ENCODE results near the gene ALG13.

Gene ALG13

GRCh38 chrX:111645607-111646006 is 35.4 kb upstream of the ALG13 start:
- Histone ChIP-seq H3K4me3 (ENCODE audit: low read length) (no peak overlapping the region), H3K36me3 (replicated peaks; ENCODE audit: low read depth, low read length) (no peaks in the 10 kb centered on the region), H3K9me3 (ENCODE audit: insufficient read depth, low read length) (no peaks in the 10 kb centered on the region), H3K9ac (ENCODE audit: low read length) (no peak overlapping the region), H4K20me1 (ENCODE audit: insufficient read depth, low read length) (no peaks in the 10 kb centered on the region), H3K79me2 (ENCODE audit: low read length) (no peaks in the 10 kb centered on the region), H2AFZ (ENCODE audit: low read depth, low read length) (no peak overlapping the region), H3K4me2 (ENCODE audit: low read length) (no peak overlapping the region), H3K27ac (ENCODE audit: low read length) (no peak overlapping the region), H3K27me3 (ENCODE audit: low read depth, low read length) (no peaks in the 10 kb centered on the region), H3K4me1 (ENCODE audit: low read length) (no peaks in the 10 kb centered on the region)
- no peak for TF ChIP-seq EZH2phosphoT487 (IDR thresholded peaks at IDR 0.05; ENCODE audit: low read depth)
- no peak for TF ChIP-seq CTCF (IDR thresholded peaks at IDR 0.05; ENCODE audit: low read depth, low read length)

DNA sequence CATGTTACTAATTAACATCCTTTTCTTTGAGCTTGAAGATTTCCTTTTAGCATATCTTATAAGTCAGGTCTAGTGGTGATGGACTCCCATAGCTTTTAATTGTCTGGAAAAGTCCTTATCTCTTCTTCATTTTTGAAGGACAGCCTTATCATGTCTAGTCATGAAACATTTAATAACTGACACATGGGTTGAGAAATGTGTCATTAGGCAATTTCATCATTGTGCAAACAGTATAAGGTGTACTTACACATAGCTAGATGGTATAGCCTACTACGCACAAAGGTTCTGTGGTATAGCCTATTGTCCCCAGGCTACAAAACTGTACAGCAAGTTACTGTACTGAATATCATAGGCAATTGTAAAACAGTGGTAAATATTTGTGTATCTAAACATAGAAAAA is 34.5 kb upstream of the ALG13 start:
- Histone ChIP-seq H3K9ac (ENCODE audit: low read length) (no peak overlapping the region), H2AFZ (ENCODE audit: low read depth, low read length) (no peak overlapping the region), H3K79me2 (ENCODE audit: low read length) (no peaks in the 10 kb centered on the region), H3K27me3 (ENCODE audit: low read depth, low read length) (no peaks in the 10 kb centered on the region), H3K4me3 (ENCODE audit: low read length) (no peak overlapping the region), H3K4me2 (ENCODE audit: low read length) (no peak overlapping the region), H3K27ac (ENCODE audit: low read length) (no peak overlapping the region), H3K36me3 (replicated peaks; ENCODE audit: low read depth, low read length) (no peaks in the 10 kb centered on the region), H3K9me3 (ENCODE audit: insufficient read depth, low read length) (no peaks in the 10 kb centered on the region), H4K20me1 (ENCODE audit: insufficient read depth, low read length) (no peaks in the 10 kb centered on the region), H3K4me1 (ENCODE audit: low read length) (no peaks in the 10 kb centered on the region)
- no peak for TF ChIP-seq EZH2phosphoT487 (IDR thresholded peaks at IDR 0.05; ENCODE audit: low read depth)
- no peak for TF ChIP-seq CTCF (IDR thresholded peaks at IDR 0.05; ENCODE audit: low read depth, low read length)

DNA sequence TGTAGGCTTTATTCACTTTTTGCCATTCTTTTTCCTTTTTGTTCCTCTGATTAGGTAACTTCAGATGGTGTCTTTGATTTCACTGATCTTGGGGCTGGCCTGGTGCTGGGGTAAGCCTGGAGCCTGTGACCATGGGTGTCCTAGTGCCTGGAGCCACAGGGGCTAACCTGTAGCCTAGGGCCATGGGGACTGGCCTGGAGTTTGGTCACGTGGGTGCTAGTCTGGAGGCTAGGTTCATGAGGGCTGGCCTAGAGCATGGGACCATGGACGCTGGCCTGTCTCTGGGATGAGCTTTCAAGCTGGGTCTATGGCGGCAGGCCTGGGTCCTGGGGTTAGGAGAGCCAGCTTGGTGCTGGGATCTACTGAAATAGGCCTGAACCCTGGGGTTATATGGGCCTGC is 32.2 kb upstream of the ALG13 start:
- Histone ChIP-seq H3K9me3 (ENCODE audit: insufficient read depth, low read length) (no peaks in the 10 kb centered on the region), H3K4me1 (ENCODE audit: low read length) (no peaks in the 10 kb centered on the region), H3K27ac (ENCODE audit: low read length) (no peak overlapping the region), H3K36me3 (replicated peaks; ENCODE audit: low read depth, low read length) (no peaks in the 10 kb centered on the region), H3K27me3 (ENCODE audit: low read depth, low read length) (no peaks in the 10 kb centered on the region), H3K9ac (ENCODE audit: low read length) (no peak overlapping the region), H2AFZ (ENCODE audit: low read depth, low read length) (no peak overlapping the region), H3K79me2 (ENCODE audit: low read length) (no peaks in the 10 kb centered on the region), H4K20me1 (ENCODE audit: insufficient read depth, low read length) (no peaks in the 10 kb centered on the region), H3K4me3 (ENCODE audit: low read length) (no peak overlapping the region), H3K4me2 (ENCODE audit: low read length) (no peak overlapping the region)
- TF ChIP-seq CTCF (IDR thresholded peaks at IDR 0.05; ENCODE audit: low read depth, low read length) (no peak), EZH2phosphoT487 (IDR thresholded peaks at IDR 0.05; ENCODE audit: low read depth) (no peak)

DNA sequence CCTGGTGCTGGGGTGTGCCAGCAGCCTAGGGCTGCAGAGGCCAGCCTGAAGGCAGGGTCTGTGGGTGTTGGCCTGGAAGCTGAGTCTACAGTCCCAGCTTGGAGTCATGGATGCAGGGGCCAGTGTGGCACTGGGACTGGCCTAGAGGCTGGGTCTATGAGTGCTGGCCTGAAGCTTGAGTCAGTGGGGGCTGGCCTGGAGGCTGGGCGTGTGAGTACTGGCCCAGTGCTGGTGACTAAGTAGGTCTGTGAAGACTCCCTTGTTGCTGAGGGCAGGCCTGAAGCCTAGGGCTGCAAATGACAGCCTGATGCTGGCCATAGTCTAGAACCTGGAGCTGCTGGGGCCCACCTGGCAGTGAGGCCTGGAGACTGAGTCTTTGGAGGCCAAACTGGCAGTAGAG is 31.3 kb upstream of the ALG13 start:
- Histone ChIP-seq H3K4me1 (ENCODE audit: low read length) (no peaks in the 10 kb centered on the region), H3K4me2 (ENCODE audit: low read length) (no peak overlapping the region)

More for the DNA sequence above, 31.3 kb upstream of the ALG13 start:
- Histone ChIP-seq H3K4me3 (ENCODE audit: low read length) (no peak overlapping the region), H2AFZ (ENCODE audit: low read depth, low read length) (no peak overlapping the region), H3K27me3 (ENCODE audit: low read depth, low read length) (no peaks in the 10 kb centered on the region), H3K9me3 (ENCODE audit: insufficient read depth, low read length) (no peaks in the 10 kb centered on the region), H3K9ac (ENCODE audit: low read length) (no peak overlapping the region), H3K36me3 (replicated peaks; ENCODE audit: low read depth, low read length) (no peaks in the 10 kb centered on the region), H3K27ac (ENCODE audit: low read length) (no peak overlapping the region), H4K20me1 (ENCODE audit: insufficient read depth, low read length) (no peaks in the 10 kb centered on the region), H3K79me2 (ENCODE audit: low read length) (no peaks in the 10 kb centered on the region)
- TF ChIP-seq EZH2phosphoT487 (IDR thresholded peaks at IDR 0.05; ENCODE audit: low read depth) = no peak
- TF ChIP-seq CTCF (IDR thresholded peaks at IDR 0.05; ENCODE audit: low read depth, low read length) = no peak
